GM12874 (cell line): ENCODE measurements around the gene PAGE4.

Source experiments
- TF ChIP-seq, protein P1 (sequence below): IDR thresholded peaks from 2 replicates; pipeline ENCODE4 v1.5.1; 2011; ENCODE audit warnings: low read depth, mild to moderate bottlenecking, control low read depth, low read length, moderate library complexity; ENCODE audit not compliant: insufficient read depth

Gene PAGE4

DNA sequence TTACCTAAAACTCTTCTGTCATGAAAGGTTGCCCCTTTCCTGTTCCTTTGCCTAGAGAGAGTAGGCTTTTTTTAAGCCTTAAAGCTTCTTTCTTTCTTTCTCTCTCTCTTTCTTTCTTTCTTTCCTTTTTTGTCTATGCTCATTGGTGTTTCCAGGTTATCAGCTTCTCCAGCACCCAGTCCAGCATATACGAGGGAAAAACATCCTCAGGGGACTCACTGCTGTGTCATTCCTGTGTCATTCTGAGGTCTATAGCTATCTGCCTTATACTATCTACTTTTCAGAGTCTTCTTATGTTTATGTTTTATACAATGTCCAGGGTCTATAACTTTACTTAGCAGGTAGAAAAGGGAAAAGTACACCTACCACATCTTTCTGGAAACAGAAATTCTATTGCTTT lies 39.6 kb downstream of the PAGE4 start:
- TF ChIP-seq, protein P1, sequence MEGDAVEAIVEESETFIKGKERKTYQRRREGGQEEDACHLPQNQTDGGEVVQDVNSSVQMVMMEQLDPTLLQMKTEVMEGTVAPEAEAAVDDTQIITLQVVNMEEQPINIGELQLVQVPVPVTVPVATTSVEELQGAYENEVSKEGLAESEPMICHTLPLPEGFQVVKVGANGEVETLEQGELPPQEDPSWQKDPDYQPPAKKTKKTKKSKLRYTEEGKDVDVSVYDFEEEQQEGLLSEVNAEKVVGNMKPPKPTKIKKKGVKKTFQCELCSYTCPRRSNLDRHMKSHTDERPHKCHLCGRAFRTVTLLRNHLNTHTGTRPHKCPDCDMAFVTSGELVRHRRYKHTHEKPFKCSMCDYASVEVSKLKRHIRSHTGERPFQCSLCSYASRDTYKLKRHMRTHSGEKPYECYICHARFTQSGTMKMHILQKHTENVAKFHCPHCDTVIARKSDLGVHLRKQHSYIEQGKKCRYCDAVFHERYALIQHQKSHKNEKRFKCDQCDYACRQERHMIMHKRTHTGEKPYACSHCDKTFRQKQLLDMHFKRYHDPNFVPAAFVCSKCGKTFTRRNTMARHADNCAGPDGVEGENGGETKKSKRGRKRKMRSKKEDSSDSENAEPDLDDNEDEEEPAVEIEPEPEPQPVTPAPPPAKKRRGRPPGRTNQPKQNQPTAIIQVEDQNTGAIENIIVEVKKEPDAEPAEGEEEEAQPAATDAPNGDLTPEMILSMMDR = no peak

DNA sequence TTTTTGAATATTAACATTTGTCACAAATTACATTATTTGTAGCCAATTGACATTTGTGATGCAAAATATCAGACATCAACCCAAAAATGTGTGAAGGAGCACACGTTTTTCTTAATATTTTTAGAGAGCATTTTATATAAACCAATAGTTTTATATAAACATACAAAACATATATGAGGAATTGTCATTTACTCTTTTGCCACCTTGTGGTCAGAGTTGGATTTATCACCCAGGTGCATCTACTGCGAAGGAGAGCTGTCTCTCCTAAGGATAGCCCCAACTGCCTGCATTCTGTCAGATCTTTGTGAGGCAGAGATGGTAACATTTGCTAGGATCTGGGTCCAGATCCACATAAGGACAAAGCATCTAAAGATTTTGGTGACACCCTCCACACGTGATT lies 47.6 kb downstream of the PAGE4 start:
- TF ChIP-seq, protein P1 = 0 out of 2 replicates have a peak, but pooled peaks have one; percentile 14

DNA sequence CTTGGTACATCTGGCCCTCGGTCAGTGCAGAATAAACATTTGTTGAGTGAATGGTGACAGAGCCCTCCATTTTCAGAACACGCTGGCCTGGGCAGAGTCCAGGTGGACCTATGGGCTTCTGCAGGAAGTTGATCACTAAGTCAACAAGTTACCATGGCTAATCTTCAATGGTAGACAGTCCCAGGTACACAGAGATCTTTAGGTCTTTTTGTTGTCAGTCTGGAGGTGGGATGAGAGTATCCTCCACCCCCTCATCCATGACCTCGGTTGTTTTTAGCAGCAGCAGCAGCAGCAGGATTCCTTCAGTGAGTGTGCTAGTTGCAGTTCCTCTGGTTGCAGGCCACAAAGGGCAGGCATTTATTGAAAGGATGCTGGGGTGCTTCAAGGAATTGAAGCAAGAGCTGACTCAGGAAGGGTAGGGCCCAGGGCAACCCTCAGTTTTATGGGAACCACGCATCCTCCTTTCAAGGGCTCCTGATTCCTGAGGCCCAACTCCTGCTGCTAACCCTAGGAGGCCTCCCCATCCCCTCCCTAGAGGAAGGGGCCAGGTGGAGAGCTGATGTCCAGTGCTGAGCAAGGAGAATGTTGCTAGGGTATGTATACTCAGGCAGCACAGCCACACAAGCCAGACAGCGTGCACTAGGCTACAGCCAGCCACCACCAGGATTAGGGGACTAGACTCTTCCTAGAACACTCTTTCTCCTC lies 48.4 kb downstream of the PAGE4 start:
- TF ChIP-seq, protein P1 = no peak

DNA sequence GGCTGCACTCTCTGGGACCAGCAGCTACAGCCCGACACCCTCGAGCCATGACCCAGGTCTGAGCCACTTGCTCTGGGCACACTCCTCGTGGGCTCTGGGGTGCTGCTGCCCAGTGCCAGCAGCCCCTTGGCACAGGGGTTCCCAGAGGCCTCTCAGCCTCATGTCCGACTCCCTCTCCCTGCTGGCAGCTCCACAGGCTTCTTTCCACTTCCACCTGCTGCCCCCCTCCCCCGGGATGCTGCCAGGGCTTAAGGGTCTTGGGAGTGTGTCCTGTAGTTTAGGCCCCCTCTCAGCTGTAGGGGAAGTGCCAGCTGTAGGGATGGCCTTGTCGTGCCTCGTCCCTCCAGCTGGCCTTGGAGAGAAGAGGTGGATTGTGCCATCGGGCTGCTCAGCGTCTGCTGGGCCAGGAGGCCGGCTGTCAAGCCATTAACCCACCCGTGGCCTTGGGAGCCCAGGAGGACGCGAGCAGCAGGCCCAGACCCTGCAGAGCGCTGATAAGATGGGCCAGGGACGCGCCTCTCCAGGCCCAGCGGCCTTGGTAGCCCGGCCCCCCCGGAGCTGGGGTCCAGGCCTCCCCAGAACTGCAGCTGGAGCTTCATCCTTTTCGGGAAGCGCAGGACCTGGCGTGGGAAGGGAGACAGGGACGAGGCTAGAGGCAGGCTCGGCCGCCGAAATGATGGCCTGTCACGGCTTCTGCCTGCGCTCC lies 49.2 kb downstream of the PAGE4 start:
- TF ChIP-seq, protein P1 = no peak

DNA sequence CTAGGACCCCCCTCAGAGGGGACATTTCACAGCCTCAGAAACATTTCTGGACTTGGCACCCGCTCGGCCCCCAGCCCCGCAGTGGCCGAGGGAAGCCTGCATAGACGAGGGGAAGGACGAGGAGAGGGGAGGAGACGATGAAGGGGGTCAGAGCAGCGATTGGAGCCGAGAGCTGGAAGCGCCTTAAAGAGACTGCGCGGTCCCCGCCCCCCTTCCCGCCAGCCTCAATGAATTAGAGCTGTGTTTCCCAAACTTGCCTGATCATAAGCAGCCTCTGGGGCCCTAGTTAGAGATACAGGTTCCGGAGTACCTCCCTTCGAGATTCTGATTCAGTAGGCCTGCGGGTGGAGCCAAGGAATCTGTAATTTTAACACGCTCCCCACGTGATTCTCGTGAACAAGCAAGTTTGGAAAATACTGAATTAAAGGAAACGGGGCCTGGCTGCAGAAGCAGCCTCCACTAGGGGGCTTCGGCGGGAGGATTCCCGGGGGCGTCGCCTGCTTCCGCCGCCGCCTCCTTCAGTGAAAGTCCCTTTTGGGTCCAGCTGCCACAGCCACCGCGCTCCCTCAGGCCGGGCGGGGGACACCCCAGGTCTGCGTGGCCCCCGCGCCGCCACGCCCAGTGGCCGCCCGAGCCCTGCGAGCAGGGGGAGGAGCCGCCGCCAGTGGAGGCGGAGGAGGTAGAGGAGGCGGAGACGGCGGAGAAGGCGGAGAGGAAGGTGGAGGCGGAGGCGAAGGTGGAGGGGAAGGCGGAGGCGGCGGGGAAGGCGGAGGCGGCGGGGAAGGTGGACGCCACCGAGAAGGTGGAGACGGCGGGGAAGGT lies 49.9 kb downstream of the PAGE4 start, which contains the start of gene USP27X:
TSS of gene USP27X (plus strand) at position 651 of the 822 bp plus-strand sequence. CDS start 824 bp downstream, outside the sequence.
- TF ChIP-seq, protein P1 = peak; percentile 42

DNA sequence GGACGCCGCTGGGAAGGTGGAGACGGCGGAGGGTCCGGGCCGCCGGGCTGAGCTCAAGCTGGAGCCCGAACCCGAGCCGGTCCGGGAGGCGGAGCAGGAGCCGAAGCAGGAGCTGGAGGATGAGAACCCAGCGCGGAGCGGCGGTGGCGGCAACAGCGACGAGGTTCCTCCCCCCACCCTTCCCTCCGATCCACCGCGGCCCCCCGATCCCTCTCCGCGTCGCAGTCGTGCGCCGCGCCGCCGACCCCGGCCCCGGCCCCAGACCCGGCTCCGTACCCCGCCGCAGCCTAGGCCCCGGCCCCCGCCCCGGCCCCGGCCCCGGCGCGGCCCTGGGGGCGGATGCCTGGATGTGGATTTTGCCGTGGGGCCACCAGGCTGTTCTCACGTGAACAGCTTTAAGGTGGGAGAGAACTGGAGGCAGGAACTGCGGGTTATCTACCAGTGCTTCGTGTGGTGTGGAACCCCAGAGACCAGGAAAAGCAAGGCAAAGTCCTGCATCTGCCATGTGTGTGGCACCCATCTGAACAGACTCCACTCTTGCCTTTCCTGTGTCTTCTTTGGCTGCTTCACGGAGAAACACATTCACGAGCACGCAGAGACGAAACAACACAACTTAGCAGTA lies 50.7 kb downstream of the PAGE4 start:
- TF ChIP-seq, protein P1 = no peak

DNA sequence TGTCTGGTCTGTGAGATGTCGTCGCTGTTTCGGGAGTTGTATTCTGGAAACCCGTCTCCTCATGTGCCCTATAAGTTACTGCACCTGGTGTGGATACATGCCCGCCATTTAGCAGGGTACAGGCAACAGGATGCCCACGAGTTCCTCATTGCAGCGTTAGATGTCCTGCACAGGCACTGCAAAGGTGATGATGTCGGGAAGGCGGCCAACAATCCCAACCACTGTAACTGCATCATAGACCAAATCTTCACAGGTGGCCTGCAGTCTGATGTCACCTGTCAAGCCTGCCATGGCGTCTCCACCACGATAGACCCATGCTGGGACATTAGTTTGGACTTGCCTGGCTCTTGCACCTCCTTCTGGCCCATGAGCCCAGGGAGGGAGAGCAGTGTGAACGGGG lies 51.6 kb downstream of the PAGE4 start:
- TF ChIP-seq, protein P1 = no peak
